Transverse colon (tissue), 4 donors: ENCODE measurements around the gene DLX1. TPM values are rescaled to one million over a fixed set of nuclear protein-coding genes. Genes with fewer than 3 reads are reported as not detected.
"Not testable (repeated sequence)": the region's sequence is repeated elsewhere in the genome, so short reads cannot be mapped to it uniquely, and the experiment has no call there.

Source experiments
- DNase-seq: peaks from one replicate; pipeline ENCODE4 v3.0.0-alpha.2; 2019
- H3K27ac ChIP-seq, 4 donors: fragments of 200-600 bp; sonication (generic); 2 replicates each; pipeline ENCODE4 v1.5.1; 2016 to 2018; ENCODE audit warnings: inconsistent platforms in 4 of 4
- H3K27me3 ChIP-seq: fragments of 200-600 bp; sonication (generic); 2 replicates; pipeline ENCODE4 v1.5.1; 2017; ENCODE audit warnings: inconsistent platforms
- H3K36me3 ChIP-seq, 4 donors: fragments of 200-600 bp; sonication (generic); 2 replicates each; pipeline ENCODE4 v1.5.1; 2017 to 2019; ENCODE audit warnings: inconsistent platforms in 4 of 4
- H3K4me1 ChIP-seq, 4 donors: fragments of 200-600 bp; sonication (generic); 2 replicates each; pipeline ENCODE4 v1.5.1; 2017 to 2020; ENCODE audit warnings: inconsistent platforms in 4 of 4
- H3K4me3 ChIP-seq, 4 donors: fragments of 200-600 bp; sonication (generic); 1 replicate in 1 of 4; 2 replicates in 3 of 4; pipeline versions ENCODE4 v1.5.1 to v1.6.1; 2017 to 2019; ENCODE audit warnings: inconsistent platforms in 4 of 4
- H3K9me3 ChIP-seq, 2 donors: fragments of 200-600 bp; sonication (generic); 2 replicates each; pipeline ENCODE4 v1.5.1; 2017 to 2019; ENCODE audit warnings: inconsistent platforms in 2 of 2
- CTCF ChIP-seq, 5 experiments: fragments of 200-600 bp in 3 of 5; fragments of 450-650 bp in 2 of 5; sonication (generic) in 3 of 5; IDR thresholded peaks; 1 replicate in 2 of 5; 2 replicates in 3 of 5; pipeline ENCODE4 v1.5.1; 2016 to 2017; ENCODE audit warnings: antibody characterized with exemption in 5 of 5, inconsistent platforms in 3 of 5, mild to moderate bottlenecking in 2 of 5, moderate library complexity in 1 of 5
- EP300 ChIP-seq: sonication (generic); formaldehyde crosslinking; IDR thresholded peaks from one replicate; pipeline ENCODE4 v1.6.1; 2017; ENCODE audit warnings: antibody characterized with exemption, low read depth
- POLR2A ChIP-seq: fragments of 450-650 bp; IDR thresholded peaks from one replicate; pipeline ENCODE4 v1.6.1; 2016; ENCODE audit warnings: antibody characterized with exemption, mild to moderate bottlenecking, moderate library complexity
- POLR2AphosphoS5 ChIP-seq, 3 donors: sonication (generic); formaldehyde crosslinking; IDR thresholded peaks; one replicate each; pipeline ENCODE4 v1.6.1; 2016; ENCODE audit warnings: antibody characterized with exemption in 3 of 3
- WGBS, 2 donors: methylation state at CpG; one replicate each; pipeline ENCODE4 v1.1.5; 2018; ENCODE audit warnings: low coverage in 1 of 2; 5-methylcytosine and 5-hydroxymethylcytosine counted together
- in situ Hi-C, 4 donors: fragments of 200-750 bp; cut with MboI; loops; one replicate each; pipeline versions ENCODE4 v1.15.0 to v1.15.1; 2017; ENCODE audit warnings: low sequenced_read_pairs in 3 of 4, low pct_ligation_motif_present in 1 of 4, low pct_unique_long_range_greater_than_20kb in 1 of 4
- intact Hi-C: fragments of 100-400 bp; cut with DNase I; formaldehyde crosslinking; loops from one replicate; pipeline ENCODE4 v1.15.1; 2023; ENCODE audit warnings: low total_unique reads
- total RNA-seq, 4 donors: library from RNA; depleted of rRNA; stranded (reverse); fragments of >200 nt; gene quantifications; one replicate each; pipeline ENCODE4 v1.1.0, GENCODE V29; 2016

DLX1 gene
- total RNA-seq, 4 donors from 2014 or later, result not detected

- Histone ChIP-seq H3K9me3 (no peaks in the 10 kb centered on the region), H3K36me3 (peaks cover 0 to 6% (median 0%) of the 10 kb centered on the region in 4 donors), H3K27ac (no peak overlapping the region), H3K4me3 (no peak overlapping the region), H3K4me1 (no peaks in the 10 kb centered on the region), H3K27me3 (no peaks in the 10 kb centered on the region)
- intact Hi-C loops (no loop called here), in situ Hi-C loops (no loop called here)
- DNase-seq, result no peak
- 100% methylated on average over 1 of the region's 1 CpG; no CpG with 5 or more reads in 1 of the 2 donors for WGBS, 2 donors
- TF ChIP-seq POLR2AphosphoS5 (IDR thresholded peaks at IDR 0.05), result no peak
- TF ChIP-seq CTCF (IDR thresholded peaks at IDR 0.05), result no peak
- TF ChIP-seq EP300, result no peak
- TF ChIP-seq POLR2A, result no peak
These were observed 22.8 kb upstream of the DLX1 start for GRCh38 chr2:172062402-172063004.

GRCh38 chr2:172063446-172063845, 21.9 kb upstream of the DLX1 start:
- no peak overlapping the region for H3K27ac ChIP-seq
- in situ Hi-C loops (no loop called here), intact Hi-C loops (no loop called here)
- 93 to 97% methylated on average over 6 to 9 of the region's 9 CpGs for WGBS, 2 donors
- H3K9me3 ChIP-seq, result no peaks in the 10 kb centered on the region
- no peaks in the 10 kb centered on the region for H3K27me3 ChIP-seq
- no peaks in the 10 kb centered on the region for H3K4me1 ChIP-seq
- peaks cover 0 to 6% (median 0%) of the 10 kb centered on the region in 4 donors for H3K36me3 ChIP-seq
- TF ChIP-seq POLR2A, result no peak
- no peak for TF ChIP-seq POLR2AphosphoS5 (IDR thresholded peaks at IDR 0.05)
- no peak for TF ChIP-seq CTCF (IDR thresholded peaks at IDR 0.05)
- TF ChIP-seq EP300, result no peak
- DNase-seq, result no peak
- no peak overlapping the region for H3K4me3 ChIP-seq

DNA sequence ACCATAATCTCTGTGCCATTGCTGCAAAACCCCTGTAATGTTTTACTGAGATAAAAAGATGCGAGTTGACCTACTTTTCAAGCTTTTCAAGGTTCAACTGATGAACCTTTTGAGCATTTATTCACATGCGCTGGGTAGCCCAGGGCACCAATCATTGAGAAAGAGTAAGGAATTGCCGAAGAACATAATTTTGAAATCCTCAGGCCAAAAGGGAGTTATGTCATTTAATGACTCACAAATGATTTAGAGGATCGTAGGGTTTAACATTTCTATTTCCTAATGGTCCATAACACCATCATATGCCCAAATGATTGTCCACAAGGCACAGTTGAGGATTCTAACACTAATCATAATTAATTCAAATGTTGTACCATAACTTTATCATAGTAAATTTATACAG, 20.2 kb upstream of the DLX1 start:
- TF ChIP-seq CTCF (IDR thresholded peaks at IDR 0.05), result no peak
- TF ChIP-seq EP300, result no peak
- TF ChIP-seq POLR2AphosphoS5 (IDR thresholded peaks at IDR 0.05), result no peak
- TF ChIP-seq POLR2A, result no peak
- DNase-seq, result no peak
- H3K4me3 ChIP-seq, result no peak overlapping the region
- no peaks in the 10 kb centered on the region for H3K4me1 ChIP-seq
- H3K9me3 ChIP-seq, result no peaks in the 10 kb centered on the region
- peaks cover 0 to 6% (median 0%) of the 10 kb centered on the region in 4 donors for H3K36me3 ChIP-seq
- in situ Hi-C loops (no loop called here), intact Hi-C loops (no loop called here)
- no peaks in the 10 kb centered on the region for H3K27me3 ChIP-seq
- no peak overlapping the region for H3K27ac ChIP-seq
- WGBS, 2 donors, result 91 to 95% methylated on average over 4 of the region's 4 CpGs

DNA sequence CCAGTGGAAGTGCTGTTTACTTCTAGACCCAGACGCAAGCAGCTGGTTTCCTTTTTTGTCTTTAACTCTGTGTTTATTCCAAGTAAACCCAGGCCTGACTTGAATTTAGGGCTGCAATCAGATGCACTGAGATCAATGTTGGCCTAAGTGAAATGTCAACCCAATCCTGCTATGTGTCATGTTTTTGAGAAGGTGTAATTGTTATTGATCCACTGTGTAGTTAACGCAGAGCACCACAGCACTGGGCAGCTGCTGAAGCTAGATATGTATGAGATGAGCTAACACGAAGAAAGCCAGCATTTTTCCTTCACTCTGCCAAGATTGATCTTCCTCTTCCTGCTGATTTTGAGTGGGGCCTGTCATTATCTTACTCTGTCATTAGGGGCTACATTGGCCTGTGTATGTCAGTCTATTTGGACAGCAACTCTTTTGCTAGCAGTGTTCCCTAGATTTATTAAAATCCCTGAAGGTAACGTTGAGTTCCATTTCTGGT, 18.9 kb upstream of the DLX1 start:
- Histone ChIP-seq H3K27ac (no peak overlapping the region), H3K9me3 (no peaks in the 10 kb centered on the region), H3K27me3 (no peaks in the 10 kb centered on the region), H3K36me3 (peaks cover 0 to 6% (median 0%) of the 10 kb centered on the region in 4 donors), H3K4me1 (peaks cover 0 to 3% (median 0%) of the 10 kb centered on the region in 4 donors), H3K4me3 (no peak overlapping the region)
- intact Hi-C loops, result no loop called here
- no peak for DNase-seq
- 74 to 87% methylated on average over 2 to 4 of the region's 4 CpGs for WGBS, 2 donors
- TF ChIP-seq CTCF (IDR thresholded peaks at IDR 0.05) (no peak), POLR2AphosphoS5 (IDR thresholded peaks at IDR 0.05) (no peak), POLR2A (no peak), EP300 (no peak)
- in situ Hi-C loops, result no loop called here

DNA sequence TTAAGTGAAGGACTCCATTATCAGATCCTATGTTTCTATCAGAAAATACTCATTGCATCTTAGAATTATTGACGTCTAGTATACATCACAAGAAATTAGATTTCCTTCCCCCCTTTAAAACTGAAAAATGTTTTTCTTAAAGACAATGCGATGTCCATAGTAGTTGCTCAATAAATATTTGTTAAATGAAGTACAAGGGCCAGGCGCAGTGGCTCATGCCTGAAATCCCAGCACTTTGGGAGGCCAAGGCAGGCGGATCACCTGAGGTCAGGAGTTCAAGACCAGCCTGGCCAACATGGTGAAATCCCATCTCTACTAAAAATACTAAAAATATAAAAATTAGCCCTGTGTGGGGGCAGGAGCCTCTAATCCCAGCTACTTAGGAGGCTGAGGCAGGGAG, 17.4 kb upstream of the DLX1 start:
- in situ Hi-C loops, H3K4me1 ChIP-seq, H3K9me3 ChIP-seq, DNase-seq, H3K27me3 ChIP-seq, H3K36me3 ChIP-seq, H3K27ac ChIP-seq, H3K4me3 ChIP-seq, intact Hi-C loops: not testable (repeated sequence)
- WGBS, 2 donors, result 81 to 97% methylated on average over 4 of the region's 4 CpGs
